IMR-90 (cell line): ENCODE measurements around the gene PPP1R13B.

ENCODE experiments used
- POLR2A ChIP-seq: IDR thresholded peaks from 2 replicates; pipeline ENCODE4 v1.6.1; 2012; ENCODE audit warnings: mild to moderate bottlenecking, low read depth, low read length
- TF ChIP-seq, protein P1 (sequence below): conservative IDR thresholded peaks from 2 replicates; pipeline ENCODE4 v1.5.1; 2012; ENCODE audit warnings: mild to moderate bottlenecking, low read depth, low read length, improper control_type of control experiment

DNA sequence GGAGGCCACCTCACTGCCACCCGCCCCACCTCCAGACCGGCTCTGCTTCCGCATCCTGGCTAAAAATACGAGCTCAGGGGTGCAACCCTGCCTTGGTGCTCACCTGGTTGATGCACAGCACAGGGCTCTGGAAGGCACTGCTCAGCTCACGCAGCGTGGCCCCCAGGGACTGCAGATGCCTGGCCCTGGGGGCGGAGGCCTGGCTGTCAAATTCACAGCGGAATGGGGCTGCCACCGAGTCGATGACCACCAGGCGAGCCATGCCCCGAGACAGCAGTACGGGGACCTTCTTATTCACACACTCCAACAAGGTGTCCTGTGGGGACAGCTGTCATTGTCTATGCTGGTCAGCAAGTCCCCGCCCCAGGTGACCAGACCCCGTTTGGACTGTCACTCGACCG, 148.1 kb downstream of the PPP1R13B start:
- TF ChIP-seq POLR2A: no peak
- TF ChIP-seq, protein P1, sequence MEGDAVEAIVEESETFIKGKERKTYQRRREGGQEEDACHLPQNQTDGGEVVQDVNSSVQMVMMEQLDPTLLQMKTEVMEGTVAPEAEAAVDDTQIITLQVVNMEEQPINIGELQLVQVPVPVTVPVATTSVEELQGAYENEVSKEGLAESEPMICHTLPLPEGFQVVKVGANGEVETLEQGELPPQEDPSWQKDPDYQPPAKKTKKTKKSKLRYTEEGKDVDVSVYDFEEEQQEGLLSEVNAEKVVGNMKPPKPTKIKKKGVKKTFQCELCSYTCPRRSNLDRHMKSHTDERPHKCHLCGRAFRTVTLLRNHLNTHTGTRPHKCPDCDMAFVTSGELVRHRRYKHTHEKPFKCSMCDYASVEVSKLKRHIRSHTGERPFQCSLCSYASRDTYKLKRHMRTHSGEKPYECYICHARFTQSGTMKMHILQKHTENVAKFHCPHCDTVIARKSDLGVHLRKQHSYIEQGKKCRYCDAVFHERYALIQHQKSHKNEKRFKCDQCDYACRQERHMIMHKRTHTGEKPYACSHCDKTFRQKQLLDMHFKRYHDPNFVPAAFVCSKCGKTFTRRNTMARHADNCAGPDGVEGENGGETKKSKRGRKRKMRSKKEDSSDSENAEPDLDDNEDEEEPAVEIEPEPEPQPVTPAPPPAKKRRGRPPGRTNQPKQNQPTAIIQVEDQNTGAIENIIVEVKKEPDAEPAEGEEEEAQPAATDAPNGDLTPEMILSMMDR: no peak
